GM12873 (cell line): ENCODE data around the gene INPP4A.

Experiments
- CTCF ChIP-seq: IDR thresholded peaks from 2 replicates; pipeline ENCODE4 v1.5.1; 2012; ENCODE audit warnings: low read depth, mild to moderate bottlenecking, moderate library complexity, low read length, control low read depth; ENCODE audit not compliant: insufficient read depth; ENCODE audit errors: missing control alignments

The INPP4A gene

DNA sequence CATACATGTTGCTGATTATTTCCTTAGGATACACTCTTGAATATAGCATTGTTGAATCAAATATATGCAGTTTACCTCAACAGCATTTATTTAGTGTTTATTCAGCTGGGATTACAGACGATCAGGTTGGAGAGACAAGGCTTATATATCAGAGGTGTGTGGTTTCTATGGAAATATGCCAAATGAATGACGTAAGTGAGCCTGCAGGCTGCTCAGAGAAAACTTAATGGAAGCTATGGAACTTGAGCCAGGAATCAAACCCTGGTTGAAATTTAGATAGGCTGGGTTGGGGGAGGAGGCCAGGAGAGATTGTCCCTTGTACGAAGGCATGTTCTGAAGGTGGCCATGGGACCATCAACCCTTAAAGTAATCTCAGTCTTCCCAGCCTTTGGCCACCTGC, 79.5 kb downstream of the INPP4A start:
- TF ChIP-seq CTCF, result no peak

DNA sequence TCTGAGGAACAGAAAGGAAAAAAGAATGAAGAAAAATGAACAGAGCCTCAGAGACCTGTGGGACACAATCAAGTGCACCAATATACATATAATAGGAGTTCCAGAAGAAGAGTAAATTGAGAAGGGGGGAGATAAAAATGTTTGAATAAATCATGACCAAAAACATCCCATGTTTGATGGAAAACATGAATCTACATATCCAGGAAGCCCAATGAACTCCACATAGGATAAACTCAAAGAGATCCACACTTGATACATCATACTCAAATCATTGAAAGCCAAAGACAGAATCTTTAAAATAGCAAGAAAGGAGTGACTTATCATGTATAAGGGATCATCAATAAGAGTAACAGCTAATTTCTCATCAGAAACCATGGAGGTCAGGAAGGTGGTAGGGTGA, 83.7 kb downstream of the INPP4A start:
- TF ChIP-seq CTCF, result no peak

DNA sequence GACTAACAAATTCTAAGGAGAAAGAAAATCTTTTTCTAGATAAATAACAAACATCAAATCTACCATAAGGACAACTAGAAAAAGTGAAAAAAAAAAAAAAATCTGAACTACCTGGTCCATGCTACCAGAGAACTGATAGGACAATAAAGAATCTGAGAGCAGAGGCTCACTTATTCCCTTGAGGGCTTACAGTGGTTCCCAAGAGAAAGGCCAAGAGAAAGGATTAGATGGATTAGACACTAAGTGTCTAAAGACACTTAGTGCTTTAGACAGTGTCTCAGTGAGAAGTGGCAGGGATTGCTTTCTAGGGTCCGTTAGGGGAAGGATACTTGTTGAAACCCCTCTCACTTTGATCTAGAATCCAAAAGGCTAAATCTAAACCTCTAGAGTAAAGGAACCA, 85.5 kb downstream of the INPP4A start:
- no peak for TF ChIP-seq CTCF

DNA sequence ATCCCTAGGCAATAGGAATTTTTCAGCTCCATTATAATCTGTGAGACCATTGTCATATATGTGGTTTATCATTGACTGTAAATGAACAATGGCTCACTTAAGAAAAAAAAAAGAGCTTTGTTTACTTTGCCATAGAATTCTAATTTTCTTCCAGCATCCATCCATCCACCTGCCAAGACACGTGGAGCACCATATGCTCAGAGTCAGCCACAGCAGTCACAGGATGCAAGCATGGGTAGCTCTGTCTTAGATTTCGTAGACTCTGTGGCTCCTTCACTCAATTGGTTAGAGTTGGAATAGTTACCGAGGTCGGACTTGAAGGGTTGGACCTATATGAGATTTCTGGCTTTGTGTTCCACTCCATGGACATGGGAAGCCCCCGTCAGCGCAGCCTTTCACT, 88.1 kb downstream of the INPP4A start:
- no peak for TF ChIP-seq CTCF

- TF ChIP-seq CTCF, result no peak
Observed at GRCh38 chr2:98533547-98533946, 88.9 kb downstream of the INPP4A start.

DNA sequence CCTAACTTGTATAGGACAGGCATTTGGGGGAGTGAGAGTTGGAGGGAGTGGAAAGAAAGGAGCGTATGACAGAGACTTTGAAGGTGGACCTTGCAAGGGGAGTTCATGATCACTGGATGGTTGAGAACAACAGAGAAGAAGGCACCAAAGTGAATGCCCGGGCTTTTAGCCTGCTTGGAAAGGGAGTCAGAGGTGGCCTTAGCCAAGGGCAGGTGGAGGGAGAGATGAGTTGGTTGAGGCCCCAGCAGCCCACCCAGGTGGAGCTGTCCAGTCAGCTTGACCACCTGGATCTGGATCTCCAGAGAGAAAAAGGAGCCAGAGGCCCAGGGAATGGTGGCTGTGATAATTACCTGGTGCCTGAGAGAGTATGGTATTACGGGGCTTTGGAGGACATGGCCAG, 90.1 kb downstream of the INPP4A start:
- no peak for TF ChIP-seq CTCF

GRCh38 chr2:98535971-98536677, 91.5 kb downstream of the INPP4A start:
- no peak for TF ChIP-seq CTCF
